H1 (cell line): ENCODE results near the gene ABCF3. TPM values are rescaled to one million over a fixed set of nuclear protein-coding genes. Genes with fewer than 3 reads are reported as not detected.

Source experiments
- CTCF ChIA-PET: fragments of 300-600 bp; sonication (Branson Sonifier 250); formaldehyde crosslinking; loops from one replicate; lab custom pipeline; 2021; ENCODE audit not compliant: partially characterized antibody; lab: Charles Lee
- POLR2A ChIA-PET: fragments of 300-600 bp; sonication (Branson Sonifier 250); formaldehyde crosslinking; loops from one replicate; lab custom pipeline; 2021; ENCODE audit warnings: inconsistent platforms; ENCODE audit not compliant: partially characterized antibody; lab: Charles Lee
- DNase-seq, 2 experiments: peaks; one replicate each; pipeline versions ENCODE4 v3.0.0 to v3.0.0-alpha.2; 2010 to 2022; ENCODE audit warnings: low spot score in 2 of 2, low read depth in 1 of 2, mixed read lengths in 1 of 2
- FAIRE-seq: peaks from 2 replicates; lab custom pipeline; 2011; peaks lifted over from hg19 to GRCh38; lab: Jason Lieb, UNC
- H2AFZ ChIP-seq: 2 replicates; pipeline ENCODE4 v1.8.1; 2012; ENCODE audit warnings: low read length, inconsistent platforms
- H2AK5ac ChIP-seq: 2 replicates; pipeline ENCODE4 v1.6.1; 2013; ENCODE audit warnings: low read depth, low read length
- H2BK120ac ChIP-seq: replicated peaks from 2 replicates; pipeline ENCODE3; 2013; ENCODE audit warnings: low read depth, low read length, inconsistent platforms
- H2BK12ac ChIP-seq: 2 replicates; pipeline ENCODE4 v1.6.1; 2013; ENCODE audit warnings: low read depth, low read length
- H2BK15ac ChIP-seq: 2 replicates; pipeline ENCODE4 v1.6.1; 2013; ENCODE audit warnings: low read length
- H2BK20ac ChIP-seq: 2 replicates; pipeline ENCODE4 v1.6.1; 2013; ENCODE audit warnings: low read length
- H2BK5ac ChIP-seq: 2 replicates; pipeline ENCODE4 v1.6.1; 2013; ENCODE audit warnings: low read depth, low read length
- H3K14ac ChIP-seq: 2 replicates; pipeline ENCODE4 v1.6.1; 2013; ENCODE audit warnings: inconsistent platforms; ENCODE audit not compliant: insufficient read length
- H3K18ac ChIP-seq: 2 replicates; pipeline ENCODE4 v1.6.1; 2013; ENCODE audit warnings: low read length; ENCODE audit errors: extremely low read depth
- H3K23ac ChIP-seq: 2 replicates; pipeline ENCODE4 v1.6.1; 2013; ENCODE audit warnings: inconsistent platforms; ENCODE audit not compliant: insufficient read length
- H3K23me2 ChIP-seq: 2 replicates; pipeline ENCODE4 v1.6.1; 2013; ENCODE audit warnings: low read depth, low read length
- H3K27ac ChIP-seq: 2 replicates; pipeline ENCODE4 v1.6.1; 2011; ENCODE audit warnings: low read depth, low read length, inconsistent platforms
- H3K27me3 ChIP-seq, 4 experiments: replicated peaks in 1 of 4; 1 replicate in 1 of 4; 2 replicates in 3 of 4; pipeline versions ENCODE4 v1.6.1 to v1.8.1; 2011 to 2013; ENCODE audit warnings: low read length in 3 of 4, mild to moderate bottlenecking in 3 of 4, inconsistent platforms in 2 of 4, mixed read lengths in 2 of 4, moderate library complexity in 1 of 4; ENCODE audit not compliant: control insufficient read depth in 3 of 4, insufficient read depth in 3 of 4; ENCODE audit errors: extremely low read depth in 1 of 4
- H3K36me3 ChIP-seq, 4 experiments: 2 replicates each; pipeline versions ENCODE4 v1.6.1 to v1.8.1; 2011 to 2013; ENCODE audit warnings: mild to moderate bottlenecking in 4 of 4, low read length in 3 of 4, moderate library complexity in 2 of 4, control low read depth in 1 of 4, inconsistent platforms in 1 of 4; ENCODE audit not compliant: insufficient read depth in 4 of 4, control insufficient read depth in 2 of 4
- H3K4ac ChIP-seq: replicated peaks from 2 replicates; pipeline ENCODE3; 2013; ENCODE audit warnings: low read length, low read depth, mixed read lengths, inconsistent platforms; ENCODE audit not compliant: insufficient read length
- H3K4me1 ChIP-seq, 4 experiments: replicated peaks in 1 of 4; 1 replicate in 1 of 4; 2 replicates in 3 of 4; pipeline versions ENCODE4 v1.6.1 to v1.8.1; 2011 to 2013; ENCODE audit warnings: low read length in 3 of 4, inconsistent platforms in 2 of 4, mixed read lengths in 1 of 4; ENCODE audit not compliant: insufficient read depth in 4 of 4, control insufficient read depth in 3 of 4
- H3K4me2 ChIP-seq, 2 experiments: 2 replicates each; pipeline versions ENCODE4 v1.6.1 to v1.8.1; 2011 to 2013; ENCODE audit warnings: low read depth in 2 of 2, low read length in 2 of 2, control low read depth in 1 of 2, inconsistent platforms in 1 of 2, mild to moderate bottlenecking in 1 of 2; ENCODE audit not compliant: insufficient read depth in 1 of 2
- H3K4me3 ChIP-seq, 4 experiments: fragments of 200-600, 300-600 bp in 1 of 4; sonication (generic), shearing (Covaris generic), sonication (Bioruptor Twin) in 1 of 4; 2 replicates each; pipeline versions ENCODE4 v1.5.1 to v1.8.1; 2011 to 2016; ENCODE audit warnings: low read length in 4 of 4, low read depth in 3 of 4, control low read depth in 2 of 4, inconsistent platforms in 2 of 4, mild to moderate bottlenecking in 2 of 4, mixed read lengths in 1 of 4, moderate library complexity in 1 of 4; ENCODE audit not compliant: insufficient read depth in 2 of 4; ENCODE audit errors: extremely low read depth in 1 of 4
- H3K56ac ChIP-seq: replicated peaks from 2 replicates; pipeline ENCODE3; 2013; ENCODE audit warnings: low read depth, mild to moderate bottlenecking, mixed read lengths, low read length, inconsistent platforms; ENCODE audit not compliant: insufficient read length
- H3K79me1 ChIP-seq: 2 replicates; pipeline ENCODE4 v1.6.1; 2013; ENCODE audit warnings: low read depth, low read length, control low read depth
- H3K79me2 ChIP-seq, 2 experiments: 2 replicates each; pipeline versions ENCODE4 v1.6.1 to v1.8.1; 2012 to 2013; ENCODE audit warnings: low read length in 2 of 2, mild to moderate bottlenecking in 2 of 2, inconsistent platforms in 1 of 2; ENCODE audit not compliant: insufficient read depth in 2 of 2, control insufficient read depth in 1 of 2
- H3K9ac ChIP-seq, 4 experiments: replicated peaks in 1 of 4; 1 replicate in 1 of 4; 2 replicates in 3 of 4; pipeline versions ENCODE4 v1.6.1 to v1.8.1; 2011 to 2013; ENCODE audit warnings: low read depth in 3 of 4, low read length in 3 of 4, control low read depth in 2 of 4, mild to moderate bottlenecking in 2 of 4, moderate library complexity in 2 of 4, inconsistent platforms in 1 of 4; ENCODE audit errors: extremely low read depth in 1 of 4
- H3K9me3 ChIP-seq, 2 experiments: 2 replicates each; pipeline versions ENCODE4 v1.6.1 to v1.8.1; 2012 to 2013; ENCODE audit warnings: mild to moderate bottlenecking in 2 of 2, moderate library complexity in 2 of 2, control low read depth in 1 of 2, inconsistent platforms in 1 of 2, low read depth in 1 of 2, low read length in 1 of 2, mixed read lengths in 1 of 2; ENCODE audit not compliant: insufficient read depth in 2 of 2
- H4K20me1 ChIP-seq, 2 experiments: replicated peaks in 1 of 2; 2 replicates each; pipeline versions ENCODE3 to v1.8.1; 2011 to 2013; ENCODE audit warnings: inconsistent platforms in 2 of 2, low read length in 2 of 2, mild to moderate bottlenecking in 1 of 2; ENCODE audit not compliant: insufficient read depth in 2 of 2, control insufficient read depth in 1 of 2
- H4K5ac ChIP-seq: 2 replicates; pipeline ENCODE4 v1.6.1; 2013; ENCODE audit warnings: low read length, low read depth, mixed read lengths, inconsistent platforms; ENCODE audit not compliant: insufficient read length
- H4K8ac ChIP-seq: 2 replicates; pipeline ENCODE4 v1.8.0; 2013; ENCODE audit warnings: mild to moderate bottlenecking, moderate library complexity, low read length, inconsistent platforms; ENCODE audit not compliant: insufficient read depth; ENCODE audit errors: extremely low read depth
- H4K91ac ChIP-seq: replicated peaks from 2 replicates; pipeline ENCODE3; 2013; ENCODE audit warnings: low read length, mixed read lengths, inconsistent platforms; ENCODE audit not compliant: insufficient read length
- BCL11A ChIP-seq, 2 experiments: IDR thresholded peaks; one replicate each; pipeline ENCODE4 v1.6.1; 2011; ENCODE audit warnings: low read depth in 2 of 2, low read length in 2 of 2, mild to moderate bottlenecking in 2 of 2
- CTBP2 ChIP-seq: IDR thresholded peaks from 2 replicates; pipeline ENCODE4 v1.7.0; 2011; ENCODE audit warnings: borderline replicate concordance, mild to moderate bottlenecking, moderate library complexity, mixed read lengths, low read length; ENCODE audit not compliant: insufficient read depth, insufficient read length
- KDM1A ChIP-seq: fragments of 200-600, 300-600 bp; sonication (generic); IDR thresholded peaks from 2 replicates; pipeline ENCODE4 v1.7.1; 2016; ENCODE audit warnings: mild to moderate bottlenecking, low read length, borderline replicate concordance
- MAFK ChIP-seq: IDR thresholded peaks from 2 replicates; pipeline ENCODE4 v1.6.1; 2012; ENCODE audit warnings: low read depth, mild to moderate bottlenecking, improper control_type of control experiment, low read length
- RFX5 ChIP-seq: IDR thresholded peaks from 2 replicates; pipeline ENCODE4 v1.6.1; 2011; ENCODE audit warnings: low read depth, low read length, improper control_type of control experiment, borderline replicate concordance
- RXRA ChIP-seq: IDR thresholded peaks from 2 replicates; pipeline ENCODE4 v1.6.1; 2011; ENCODE audit warnings: low read depth, mild to moderate bottlenecking, low read length, moderate library complexity; ENCODE audit not compliant: insufficient read depth
- SAP30 ChIP-seq: fragments of 300-600 bp; sonication (generic); IDR thresholded peaks from 2 replicates; pipeline ENCODE4 v1.7.1; 2012; ENCODE audit warnings: low read length, moderate library complexity, mild to moderate bottlenecking, inconsistent platforms; ENCODE audit not compliant: insufficient read depth, insufficient replicate concordance
- SP1 ChIP-seq: IDR thresholded peaks from 2 replicates; pipeline ENCODE4 v1.6.1; 2011; ENCODE audit warnings: low read depth, low read length
- SP4 ChIP-seq: IDR thresholded peaks from 2 replicates; pipeline ENCODE4 v1.6.1; 2012; ENCODE audit warnings: low read length, inconsistent platforms
- SRF ChIP-seq: IDR thresholded peaks from 2 replicates; pipeline ENCODE4 v1.6.1; 2011; ENCODE audit warnings: mild to moderate bottlenecking, low read depth, low read length, moderate library complexity
- TEAD4 ChIP-seq: IDR thresholded peaks from 2 replicates; pipeline ENCODE4 v1.6.1; 2012; ENCODE audit warnings: low read depth, low read length, inconsistent platforms, mixed read lengths
- WGBS, 2 experiments: shearing (Covaris generic) in 1 of 2; methylation state at CpG; one replicate each; pipeline versions ENCODE4 v1.1.6 to v1.1.7; 2013 to 2015; ENCODE audit warnings: low lambda C conversion rate in 2 of 2, mixed read lengths in 2 of 2, inconsistent platforms in 1 of 2, low coverage in 1 of 2, missing lambda C conversion rate in 1 of 2; ENCODE audit not compliant: insufficient replicate concordance in 2 of 2, insufficient coverage in 1 of 2, insufficient read length in 1 of 2; ENCODE audit errors: extremely low coverage in 1 of 2, missing lambda C conversion rate in 1 of 2; 5-methylcytosine and 5-hydroxymethylcytosine counted together
- polyA plus RNA-seq, 7 experiments: library from polyadenylated mRNA; depleted of rRNA in 3 of 7; stranded (reverse) in 5 of 7; unstranded in 2 of 7; fragments of >200 nt in 5 of 7; fragments of 200-250 nt in 2 of 7; gene quantifications; 1 replicate in 5 of 7; 2 replicates in 1 of 7; 4 replicates in 1 of 7; pipeline versions ENCODE4 v1.2.1 to v1.2.3, GENCODE V29; 2011 to 2013; ENCODE audit warnings: missing spikeins in 2 of 7, mixed read lengths in 2 of 7
- total RNA-seq: library from RNA; stranded (reverse); fragmentation: NEBNext Ultra II Directional; extraction: Animal tissue kit (Norgen Biotek cat#: 25700); gene quantifications from 2 replicates; pipeline ENCODE4 v1.2.1, GENCODE V29; 2021
- TF ChIP-seq, protein P1 (sequence below): IDR thresholded peaks from 2 replicates; pipeline ENCODE4 v1.6.1; 2011; ENCODE audit warnings: low read length, improper control_type of control experiment

The ABCF3 gene
- total and polyA plus RNA-seq, 2 of the 8 experiments (the other 6 are each of a cell fraction or from before 2014, with no cell fraction given) = 51.6 to 57.8 TPM

DNA sequence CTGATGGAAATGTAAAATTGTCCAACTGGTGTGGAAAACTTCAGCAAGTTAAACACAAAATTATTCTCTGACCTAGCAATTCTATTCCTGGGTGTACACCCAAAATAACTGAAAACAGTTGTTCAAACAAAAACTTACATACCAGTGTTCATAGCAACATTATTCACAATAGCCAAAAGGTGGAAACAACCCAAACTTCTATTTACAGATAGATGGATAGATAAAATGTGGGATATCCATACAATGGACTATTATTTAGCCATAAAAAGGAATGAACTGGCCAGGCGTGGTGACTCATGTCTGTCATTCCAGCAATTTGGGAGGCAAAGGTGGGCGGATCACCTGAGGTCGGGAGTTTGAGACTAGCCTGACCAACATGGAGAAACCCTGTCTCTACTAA is 36.5 kb downstream of the ABCF3 start:
- Histone ChIP-seq H3K18ac (no peak overlapping the region), H2BK20ac (no peak overlapping the region), H4K91ac (no peak overlapping the region), H2AFZ (no peak overlapping the region), H3K4me2 (no peak overlapping the region), H4K8ac (no peak overlapping the region), H3K9me3 (no peaks in the 10 kb centered on the region), H2AK5ac (no peak overlapping the region), H3K4ac (no peak overlapping the region), H3K27ac (no peak overlapping the region), H2BK12ac (no peak overlapping the region), H3K56ac (no peak overlapping the region), H2BK15ac (no peak overlapping the region), H3K27me3 (no peaks in the 10 kb centered on the region), H2BK5ac (no peak overlapping the region), H3K36me3 (no peaks in the 10 kb centered on the region), H4K20me1 (no peaks in the 10 kb centered on the region), H3K14ac (no peak overlapping the region), H2BK120ac (no peak overlapping the region), H3K23me2 (peaks cover 1% of the 10 kb centered on the region; the same call in 1 of the 2 replicates), H3K79me1 (no peaks in the 10 kb centered on the region), H3K9ac (no peak overlapping the region), H3K79me2 (no peaks in the 10 kb centered on the region), H3K4me1 (no peaks in the 10 kb centered on the region), H3K4me3 (no peak overlapping the region), H4K5ac (no peak overlapping the region), H3K23ac (no peak overlapping the region)
- ChIA-PET CTCF (interaction anchor here (0.6 kb wide), 1 partner anchor 148 kb away, joined by 4 read pairs; no protein-coding TSS in a partner anchor), POLR2A (no interaction called here)
- 74% methylated on average over 3 of the region's 3 CpGs; no CpG with 5 or more reads in 1 of the 2 experiments for WGBS, 2 experiments
- FAIRE-seq (no peak), DNase-seq (no peak)
- TF ChIP-seq MAFK (no peak), RXRA (no peak), SAP30 (no peak), BCL11A (IDR thresholded peaks at IDR 0.05; ENCODE audit: low read depth in 2 of 2, low read length in 2 of 2) (no peak), SRF (no peak), SP1 (no peak), RFX5 (no peak), SP4 (no peak), TEAD4 (no peak), CTBP2 (no peak), KDM1A (no peak)
- TF ChIP-seq, protein P1, sequence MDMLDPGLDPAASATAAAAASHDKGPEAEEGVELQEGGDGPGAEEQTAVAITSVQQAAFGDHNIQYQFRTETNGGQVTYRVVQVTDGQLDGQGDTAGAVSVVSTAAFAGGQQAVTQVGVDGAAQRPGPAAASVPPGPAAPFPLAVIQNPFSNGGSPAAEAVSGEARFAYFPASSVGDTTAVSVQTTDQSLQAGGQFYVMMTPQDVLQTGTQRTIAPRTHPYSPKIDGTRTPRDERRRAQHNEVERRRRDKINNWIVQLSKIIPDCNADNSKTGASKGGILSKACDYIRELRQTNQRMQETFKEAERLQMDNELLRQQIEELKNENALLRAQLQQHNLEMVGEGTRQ = no peak
